H1 (cell line): ENCODE data around the gene TRMT10B. TPM values are rescaled to one million over a fixed set of nuclear protein-coding genes. Genes with fewer than 3 reads are reported as not detected.

Source experiments
- CTCF ChIA-PET: fragments of 300-600 bp; sonication (Branson Sonifier 250); formaldehyde crosslinking; loops from one replicate; lab custom pipeline; 2021; ENCODE audit not compliant: partially characterized antibody; lab: Charles Lee
- POLR2A ChIA-PET: fragments of 300-600 bp; sonication (Branson Sonifier 250); formaldehyde crosslinking; loops from one replicate; lab custom pipeline; 2021; ENCODE audit warnings: inconsistent platforms; ENCODE audit not compliant: partially characterized antibody; lab: Charles Lee
- DNase-seq, 2 experiments: peaks; one replicate each; pipeline versions ENCODE4 v3.0.0 to v3.0.0-alpha.2; 2010 to 2022; ENCODE audit warnings: low spot score in 2 of 2, low read depth in 1 of 2, mixed read lengths in 1 of 2
- FAIRE-seq: peaks from 2 replicates; lab custom pipeline; 2011; peaks lifted over from hg19 to GRCh38; lab: Jason Lieb, UNC
- H2AFZ ChIP-seq: 2 replicates; pipeline ENCODE4 v1.8.1; 2012; ENCODE audit warnings: low read length, inconsistent platforms
- H2AK5ac ChIP-seq: 2 replicates; pipeline ENCODE4 v1.6.1; 2013; ENCODE audit warnings: low read depth, low read length
- H2BK120ac ChIP-seq: replicated peaks from 2 replicates; pipeline ENCODE3; 2013; ENCODE audit warnings: low read depth, low read length, inconsistent platforms
- H2BK12ac ChIP-seq: 2 replicates; pipeline ENCODE4 v1.6.1; 2013; ENCODE audit warnings: low read depth, low read length
- H2BK15ac ChIP-seq: 2 replicates; pipeline ENCODE4 v1.6.1; 2013; ENCODE audit warnings: low read length
- H2BK20ac ChIP-seq: 2 replicates; pipeline ENCODE4 v1.6.1; 2013; ENCODE audit warnings: low read length
- H2BK5ac ChIP-seq: 2 replicates; pipeline ENCODE4 v1.6.1; 2013; ENCODE audit warnings: low read depth, low read length
- H3K14ac ChIP-seq: 2 replicates; pipeline ENCODE4 v1.6.1; 2013; ENCODE audit warnings: inconsistent platforms; ENCODE audit not compliant: insufficient read length
- H3K18ac ChIP-seq: 2 replicates; pipeline ENCODE4 v1.6.1; 2013; ENCODE audit warnings: low read length; ENCODE audit errors: extremely low read depth
- H3K23ac ChIP-seq: 2 replicates; pipeline ENCODE4 v1.6.1; 2013; ENCODE audit warnings: inconsistent platforms; ENCODE audit not compliant: insufficient read length
- H3K23me2 ChIP-seq: 2 replicates; pipeline ENCODE4 v1.6.1; 2013; ENCODE audit warnings: low read depth, low read length
- H3K27ac ChIP-seq: 2 replicates; pipeline ENCODE4 v1.6.1; 2011; ENCODE audit warnings: low read depth, low read length, inconsistent platforms
- H3K27me3 ChIP-seq, 4 experiments: replicated peaks in 1 of 4; 1 replicate in 1 of 4; 2 replicates in 3 of 4; pipeline versions ENCODE4 v1.6.1 to v1.8.1; 2011 to 2013; ENCODE audit warnings: low read length in 3 of 4, mild to moderate bottlenecking in 3 of 4, inconsistent platforms in 2 of 4, mixed read lengths in 2 of 4, moderate library complexity in 1 of 4; ENCODE audit not compliant: control insufficient read depth in 3 of 4, insufficient read depth in 3 of 4; ENCODE audit errors: extremely low read depth in 1 of 4
- H3K36me3 ChIP-seq, 4 experiments: 2 replicates each; pipeline versions ENCODE4 v1.6.1 to v1.8.1; 2011 to 2013; ENCODE audit warnings: mild to moderate bottlenecking in 4 of 4, low read length in 3 of 4, moderate library complexity in 2 of 4, control low read depth in 1 of 4, inconsistent platforms in 1 of 4; ENCODE audit not compliant: insufficient read depth in 4 of 4, control insufficient read depth in 2 of 4
- H3K4ac ChIP-seq: replicated peaks from 2 replicates; pipeline ENCODE3; 2013; ENCODE audit warnings: low read length, low read depth, mixed read lengths, inconsistent platforms; ENCODE audit not compliant: insufficient read length
- H3K4me1 ChIP-seq, 4 experiments: replicated peaks in 1 of 4; 1 replicate in 1 of 4; 2 replicates in 3 of 4; pipeline versions ENCODE4 v1.6.1 to v1.8.1; 2011 to 2013; ENCODE audit warnings: low read length in 3 of 4, inconsistent platforms in 2 of 4, mixed read lengths in 1 of 4; ENCODE audit not compliant: insufficient read depth in 4 of 4, control insufficient read depth in 3 of 4
- H3K4me2 ChIP-seq, 2 experiments: 2 replicates each; pipeline versions ENCODE4 v1.6.1 to v1.8.1; 2011 to 2013; ENCODE audit warnings: low read depth in 2 of 2, low read length in 2 of 2, control low read depth in 1 of 2, inconsistent platforms in 1 of 2, mild to moderate bottlenecking in 1 of 2; ENCODE audit not compliant: insufficient read depth in 1 of 2
- H3K4me3 ChIP-seq, 4 experiments: fragments of 200-600, 300-600 bp in 1 of 4; sonication (generic), shearing (Covaris generic), sonication (Bioruptor Twin) in 1 of 4; 2 replicates each; pipeline versions ENCODE4 v1.5.1 to v1.8.1; 2011 to 2016; ENCODE audit warnings: low read length in 4 of 4, low read depth in 3 of 4, control low read depth in 2 of 4, inconsistent platforms in 2 of 4, mild to moderate bottlenecking in 2 of 4, mixed read lengths in 1 of 4, moderate library complexity in 1 of 4; ENCODE audit not compliant: insufficient read depth in 2 of 4; ENCODE audit errors: extremely low read depth in 1 of 4
- H3K56ac ChIP-seq: replicated peaks from 2 replicates; pipeline ENCODE3; 2013; ENCODE audit warnings: low read depth, mild to moderate bottlenecking, mixed read lengths, low read length, inconsistent platforms; ENCODE audit not compliant: insufficient read length
- H3K79me1 ChIP-seq: 2 replicates; pipeline ENCODE4 v1.6.1; 2013; ENCODE audit warnings: low read depth, low read length, control low read depth
- H3K79me2 ChIP-seq, 2 experiments: 2 replicates each; pipeline versions ENCODE4 v1.6.1 to v1.8.1; 2012 to 2013; ENCODE audit warnings: low read length in 2 of 2, mild to moderate bottlenecking in 2 of 2, inconsistent platforms in 1 of 2; ENCODE audit not compliant: insufficient read depth in 2 of 2, control insufficient read depth in 1 of 2
- H3K9ac ChIP-seq, 4 experiments: replicated peaks in 1 of 4; 1 replicate in 1 of 4; 2 replicates in 3 of 4; pipeline versions ENCODE4 v1.6.1 to v1.8.1; 2011 to 2013; ENCODE audit warnings: low read depth in 3 of 4, low read length in 3 of 4, control low read depth in 2 of 4, mild to moderate bottlenecking in 2 of 4, moderate library complexity in 2 of 4, inconsistent platforms in 1 of 4; ENCODE audit errors: extremely low read depth in 1 of 4
- H3K9me3 ChIP-seq, 2 experiments: 2 replicates each; pipeline versions ENCODE4 v1.6.1 to v1.8.1; 2012 to 2013; ENCODE audit warnings: mild to moderate bottlenecking in 2 of 2, moderate library complexity in 2 of 2, control low read depth in 1 of 2, inconsistent platforms in 1 of 2, low read depth in 1 of 2, low read length in 1 of 2, mixed read lengths in 1 of 2; ENCODE audit not compliant: insufficient read depth in 2 of 2
- H4K20me1 ChIP-seq, 2 experiments: replicated peaks in 1 of 2; 2 replicates each; pipeline versions ENCODE3 to v1.8.1; 2011 to 2013; ENCODE audit warnings: inconsistent platforms in 2 of 2, low read length in 2 of 2, mild to moderate bottlenecking in 1 of 2; ENCODE audit not compliant: insufficient read depth in 2 of 2, control insufficient read depth in 1 of 2
- H4K5ac ChIP-seq: 2 replicates; pipeline ENCODE4 v1.6.1; 2013; ENCODE audit warnings: low read length, low read depth, mixed read lengths, inconsistent platforms; ENCODE audit not compliant: insufficient read length
- H4K8ac ChIP-seq: 2 replicates; pipeline ENCODE4 v1.8.0; 2013; ENCODE audit warnings: mild to moderate bottlenecking, moderate library complexity, low read length, inconsistent platforms; ENCODE audit not compliant: insufficient read depth; ENCODE audit errors: extremely low read depth
- H4K91ac ChIP-seq: replicated peaks from 2 replicates; pipeline ENCODE3; 2013; ENCODE audit warnings: low read length, mixed read lengths, inconsistent platforms; ENCODE audit not compliant: insufficient read length
- KDM1A ChIP-seq: fragments of 200-600, 300-600 bp; sonication (generic); IDR thresholded peaks from 2 replicates; pipeline ENCODE4 v1.7.1; 2016; ENCODE audit warnings: mild to moderate bottlenecking, low read length, borderline replicate concordance
- TAF7 ChIP-seq: optimal IDR thresholded peaks from 2 replicates; pipeline ENCODE3; 2011; ENCODE audit warnings: low read depth, mild to moderate bottlenecking, inconsistent platforms, low read length, moderate library complexity, borderline replicate concordance
- WGBS, 2 experiments: shearing (Covaris generic) in 1 of 2; methylation state at CpG; one replicate each; pipeline versions ENCODE4 v1.1.6 to v1.1.7; 2013 to 2015; ENCODE audit warnings: low lambda C conversion rate in 2 of 2, mixed read lengths in 2 of 2, inconsistent platforms in 1 of 2, low coverage in 1 of 2, missing lambda C conversion rate in 1 of 2; ENCODE audit not compliant: insufficient replicate concordance in 2 of 2, insufficient coverage in 1 of 2, insufficient read length in 1 of 2; ENCODE audit errors: extremely low coverage in 1 of 2, missing lambda C conversion rate in 1 of 2; 5-methylcytosine and 5-hydroxymethylcytosine counted together
- polyA plus RNA-seq, 7 experiments: library from polyadenylated mRNA; depleted of rRNA in 3 of 7; stranded (reverse) in 5 of 7; unstranded in 2 of 7; fragments of >200 nt in 5 of 7; fragments of 200-250 nt in 2 of 7; gene quantifications; 1 replicate in 5 of 7; 2 replicates in 1 of 7; 4 replicates in 1 of 7; pipeline versions ENCODE4 v1.2.1 to v1.2.3, GENCODE V29; 2011 to 2013; ENCODE audit warnings: missing spikeins in 2 of 7, mixed read lengths in 2 of 7
- total RNA-seq: library from RNA; stranded (reverse); fragmentation: NEBNext Ultra II Directional; extraction: Animal tissue kit (Norgen Biotek cat#: 25700); gene quantifications from 2 replicates; pipeline ENCODE4 v1.2.1, GENCODE V29; 2021

The TRMT10B gene
- total and polyA plus RNA-seq, 2 of the 8 experiments (the other 6 are each of a cell fraction or from before 2014, with no cell fraction given): 2.4 to 4.5 TPM

DNA sequence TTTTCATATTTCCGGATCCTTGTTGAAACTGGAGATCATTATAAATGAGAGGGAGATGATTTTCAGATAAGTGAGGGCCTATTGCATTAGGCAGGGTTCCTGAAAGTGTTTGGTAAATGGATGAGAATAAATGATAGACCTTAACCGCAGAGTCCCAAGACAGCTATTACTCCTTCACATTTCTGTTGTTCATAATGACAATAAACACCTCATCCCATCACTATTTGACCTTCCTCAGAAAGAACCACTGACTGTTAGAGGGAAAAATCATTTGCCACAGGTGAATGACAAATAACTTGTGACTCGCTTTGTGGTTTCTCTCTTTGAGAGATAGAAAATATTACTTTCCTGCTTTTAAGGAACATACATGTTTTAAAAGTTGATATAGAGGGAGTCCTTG is 47.3 kb upstream of the TRMT10B start:
- TF ChIP-seq KDM1A (no peak), TAF7 (no peak)
- Histone ChIP-seq H2BK12ac (no peak overlapping the region), H3K14ac (no peak overlapping the region), H2BK20ac (no peak overlapping the region), H3K4me2 (no peak overlapping the region), H3K79me1 (no peaks in the 10 kb centered on the region), H4K20me1 (no peaks in the 10 kb centered on the region), H4K5ac (no peak overlapping the region), H3K56ac (no peak overlapping the region), H3K23me2 (peaks cover 1% of the 10 kb centered on the region; the same call in 1 of the 2 replicates), H3K18ac (no peak overlapping the region), H3K23ac (no peak overlapping the region), H3K4me1 (no peaks in the 10 kb centered on the region), H2BK5ac (no peak overlapping the region), H3K27me3 (no peaks in the 10 kb centered on the region), H3K4ac (no peak overlapping the region), H2BK120ac (no peak overlapping the region), H2AFZ (no peak overlapping the region), H3K9ac (no peak overlapping the region), H3K4me3 (no peak overlapping the region), H3K27ac (no peak overlapping the region), H3K36me3 (no peaks in the 10 kb centered on the region), H2AK5ac (no peak overlapping the region), H4K8ac (no peak overlapping the region), H2BK15ac (no peak overlapping the region), H3K79me2 (no peaks in the 10 kb centered on the region), H3K9me3 (no peaks in the 10 kb centered on the region), H4K91ac (no peak overlapping the region)
- POLR2A ChIA-PET: interaction anchor here (1.4 kb wide), 1 partner anchor 114 kb away, joined by 4 read pairs; the partner anchor contains the start of gene TOMM5
- FAIRE-seq (no peak), DNase-seq (no peak)
- CTCF ChIA-PET: no interaction called here
- WGBS, 2 experiments: 87% methylated on average over 3 of the region's 3 CpGs; no CpG with 5 or more reads in 1 of the 2 experiments
